Ascending aorta (tissue), 2 donors: ENCODE measurements around the gene PLSCR1. TPM values are rescaled to one million over a fixed set of nuclear protein-coding genes. Genes with fewer than 3 reads are reported as not detected.

Experiments used
- DNase-seq, 2 donors: peaks; one replicate each; pipeline ENCODE4 v3.0.0-alpha.2; 2019; ENCODE audit warnings: low spot score in 2 of 2
- H3K27ac ChIP-seq, 2 donors: fragments of 200-600 bp; sonication (generic); one replicate each; pipeline ENCODE4 v1.5.1; 2016 to 2017; ENCODE audit warnings: mild to moderate bottlenecking in 1 of 2
- H3K27me3 ChIP-seq: fragments of 200-600 bp; sonication (generic); one replicate; pipeline ENCODE4 v1.5.1; 2017
- H3K36me3 ChIP-seq, 2 donors: fragments of 200-600 bp; sonication (generic); one replicate each; pipeline ENCODE4 v1.5.1; 2016
- H3K4me1 ChIP-seq, 2 donors: fragments of 200-600 bp; sonication (generic); one replicate each; pipeline ENCODE4 v1.5.1; 2016 to 2017; ENCODE audit warnings: mild to moderate bottlenecking in 1 of 2
- H3K4me3 ChIP-seq, 2 donors: fragments of 200-600 bp; sonication (generic); one replicate each; pipeline ENCODE4 v1.5.1; 2016 to 2017; ENCODE audit warnings: mild to moderate bottlenecking in 1 of 2
- H3K9me3 ChIP-seq, 2 donors: fragments of 200-600 bp; sonication (generic); one replicate each; pipeline ENCODE4 v1.5.1; 2016
- CTCF ChIP-seq, 3 experiments: fragments of 200-600 bp in 2 of 3; fragments of 450-650 bp in 1 of 3; sonication (generic) in 2 of 3; IDR thresholded peaks; one replicate each; pipeline ENCODE4 v1.5.1; 2016 to 2019; ENCODE audit warnings: antibody characterized with exemption in 3 of 3, mild to moderate bottlenecking in 1 of 3, moderate library complexity in 1 of 3
- intact Hi-C: fragments of 100-400 bp; cut with DNase I; formaldehyde crosslinking; loops from one replicate; pipeline ENCODE4 v1.15.1; 2023
- total RNA-seq: library from RNA; depleted of rRNA; stranded (reverse); fragments of >200 nt; gene quantifications from one replicate; pipeline ENCODE4 v1.1.0, GENCODE V29; 2016

The PLSCR1 gene
- total RNA-seq, 1 donor from 2014 or later, result 62.2 TPM

DNA sequence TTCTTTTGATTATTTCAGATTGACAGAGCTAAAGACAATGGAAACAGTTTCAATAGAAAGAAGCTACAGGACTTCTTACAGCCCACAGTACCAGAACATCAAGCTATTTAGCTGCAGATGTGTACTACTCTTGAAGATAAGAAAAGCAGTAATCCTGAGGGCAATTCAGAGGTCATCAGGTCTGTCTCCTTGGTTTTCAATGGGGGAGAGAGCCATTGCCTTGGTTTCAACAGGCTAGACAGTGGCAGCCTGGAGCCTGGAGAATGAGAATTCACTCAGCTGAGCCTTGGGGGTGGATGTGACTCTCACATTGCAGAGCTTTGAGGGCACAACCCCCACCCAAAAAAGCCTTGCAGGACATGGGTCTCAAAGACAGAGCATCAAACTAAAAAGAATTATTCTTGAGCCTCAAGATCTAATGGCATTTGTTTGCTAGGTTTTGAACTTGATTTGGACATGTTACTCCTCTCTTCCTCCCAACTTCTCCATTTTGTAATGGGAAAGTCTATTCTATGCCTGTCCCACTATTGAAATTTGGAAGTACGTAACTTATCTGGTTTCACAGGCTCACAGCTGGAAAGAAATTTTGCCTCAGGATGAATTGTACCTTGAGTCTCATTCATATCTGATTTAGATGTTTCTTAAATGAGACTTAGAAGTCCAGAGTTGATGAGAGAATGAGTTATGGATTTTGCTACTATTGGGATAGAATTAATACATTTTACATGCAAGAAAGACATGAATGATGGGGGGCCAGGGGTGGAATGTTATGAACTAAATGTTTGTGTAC, 36.9 kb downstream of the PLSCR1 start:
- Histone ChIP-seq H3K27me3 (no peaks in the 10 kb centered on the region), H3K36me3 (no peaks in the 10 kb centered on the region), H3K9me3 (no peaks in the 10 kb centered on the region), H3K27ac (no peak overlapping the region), H3K4me1 (peaks cover 0 to 11% of the 10 kb centered on the region in 2 donors), H3K4me3 (no peak overlapping the region)
- no peak for TF ChIP-seq CTCF (IDR thresholded peaks at IDR 0.05)
- DNase-seq, result no peak
- intact Hi-C loops, result no loop called here

DNA sequence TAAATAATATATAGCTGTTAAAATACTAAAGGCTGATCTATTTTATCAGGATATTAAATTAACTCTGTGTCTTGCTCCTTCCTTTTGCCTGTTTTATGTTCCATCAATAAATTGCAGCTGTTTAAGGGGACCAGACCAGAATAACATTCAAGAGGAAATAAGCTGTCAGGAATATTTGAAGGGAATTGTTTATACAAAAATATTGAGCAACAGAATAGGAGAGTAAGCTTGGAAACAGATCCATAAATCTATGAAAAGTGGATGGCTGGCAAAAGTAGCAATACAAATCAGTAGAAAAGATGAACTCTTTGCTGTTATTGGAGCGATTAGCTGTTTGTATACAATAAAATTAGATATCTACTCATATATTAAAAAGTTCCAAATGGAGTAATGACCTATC, 38.9 kb downstream of the PLSCR1 start:
- Histone ChIP-seq H3K4me1 (peaks cover 0 to 11% of the 10 kb centered on the region in 2 donors), H3K36me3 (no peaks in the 10 kb centered on the region), H3K4me3 (no peak overlapping the region), H3K27me3 (no peaks in the 10 kb centered on the region), H3K27ac (no peak overlapping the region), H3K9me3 (no peaks in the 10 kb centered on the region)
- DNase-seq, result no peak
- intact Hi-C loops, result no loop called here
- TF ChIP-seq CTCF (IDR thresholded peaks at IDR 0.05), result no peak

DNA sequence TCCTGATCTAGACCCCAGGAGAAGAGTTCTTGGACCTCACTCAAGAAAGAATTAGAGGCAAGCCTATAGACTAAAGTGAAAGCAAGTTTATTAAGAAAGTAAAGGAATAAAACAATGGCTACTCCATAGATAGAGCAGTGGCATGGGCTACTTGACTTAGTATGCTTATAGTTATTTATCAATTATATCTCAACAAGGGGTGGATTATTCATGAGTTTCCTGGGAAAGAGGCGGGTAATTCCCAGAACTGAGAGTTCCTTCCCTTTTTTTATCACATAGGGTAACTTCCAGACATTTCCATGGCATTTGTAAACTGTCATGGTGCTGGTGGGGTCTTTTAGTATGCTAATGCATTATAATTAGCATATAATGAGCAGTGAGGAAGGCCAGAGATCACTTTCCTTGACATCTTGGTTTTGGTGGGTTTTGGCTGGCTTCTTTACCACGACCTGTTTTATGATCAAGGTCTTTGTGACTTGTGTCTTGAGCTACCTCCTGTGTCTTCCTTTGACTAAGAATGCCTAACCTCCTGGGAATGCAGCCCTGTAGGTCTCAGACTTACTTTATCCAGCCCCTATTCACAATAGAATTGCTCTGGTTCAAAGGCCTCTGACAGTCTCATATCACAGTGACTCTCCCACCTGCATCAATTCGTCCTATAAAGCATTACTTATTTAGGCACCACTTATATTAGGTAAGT, 39.8 kb downstream of the PLSCR1 start:
- Histone ChIP-seq H3K9me3 (no peaks in the 10 kb centered on the region), H3K36me3 (no peaks in the 10 kb centered on the region), H3K27ac (no peak overlapping the region), H3K27me3 (no peaks in the 10 kb centered on the region), H3K4me3 (no peak overlapping the region), H3K4me1 (peaks cover 0 to 11% of the 10 kb centered on the region in 2 donors)
- no peak for TF ChIP-seq CTCF (IDR thresholded peaks at IDR 0.05)
- DNase-seq, result no peak
- intact Hi-C loops, result no loop called here

DNA sequence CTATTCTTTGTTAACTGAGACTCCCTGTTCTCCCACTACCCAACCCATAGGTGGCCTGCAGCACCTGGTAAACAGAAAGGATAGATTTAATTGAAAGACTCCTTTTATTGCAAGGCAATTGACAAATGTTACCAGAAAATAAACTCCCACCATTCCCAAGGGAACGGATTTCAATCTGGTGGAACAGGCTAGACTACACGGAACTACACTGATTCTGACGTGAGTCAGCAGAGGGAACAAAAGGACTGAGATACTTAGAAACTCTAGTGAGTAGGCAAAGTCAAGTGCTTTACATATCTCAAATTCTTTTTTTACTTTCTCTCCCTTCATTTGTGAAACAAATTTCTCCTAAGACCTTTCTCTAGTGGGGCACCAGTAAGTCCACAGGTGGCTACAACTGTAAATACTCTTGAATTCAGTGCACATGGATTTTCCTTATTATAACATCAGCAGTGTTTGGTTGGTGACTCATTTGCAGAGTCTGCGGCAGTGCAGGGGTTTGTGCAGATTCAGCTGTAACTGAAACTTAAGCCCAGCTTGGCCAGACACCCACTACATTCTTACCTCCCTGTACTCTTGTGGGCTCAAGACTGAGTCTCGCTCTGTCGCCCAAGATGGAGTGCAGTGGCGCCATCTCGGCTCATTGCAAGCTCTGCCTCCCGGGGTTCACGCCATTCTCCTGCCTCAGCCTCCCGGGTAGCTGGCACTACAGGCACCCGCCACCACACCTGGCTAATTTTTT, 40.8 kb downstream of the PLSCR1 start:
- no peaks in the 10 kb centered on the region for H3K9me3 ChIP-seq
- H3K4me1 ChIP-seq, result peaks cover 0 to 11% of the 10 kb centered on the region in 2 donors
- H3K36me3 ChIP-seq, result no peaks in the 10 kb centered on the region
- TF ChIP-seq CTCF (IDR thresholded peaks at IDR 0.05), result no peak
- no peaks in the 10 kb centered on the region for H3K27me3 ChIP-seq
- intact Hi-C loops, result no loop called here
- DNase-seq, result no peak
- no peak overlapping the region for H3K4me3 ChIP-seq
- no peak overlapping the region for H3K27ac ChIP-seq

DNA sequence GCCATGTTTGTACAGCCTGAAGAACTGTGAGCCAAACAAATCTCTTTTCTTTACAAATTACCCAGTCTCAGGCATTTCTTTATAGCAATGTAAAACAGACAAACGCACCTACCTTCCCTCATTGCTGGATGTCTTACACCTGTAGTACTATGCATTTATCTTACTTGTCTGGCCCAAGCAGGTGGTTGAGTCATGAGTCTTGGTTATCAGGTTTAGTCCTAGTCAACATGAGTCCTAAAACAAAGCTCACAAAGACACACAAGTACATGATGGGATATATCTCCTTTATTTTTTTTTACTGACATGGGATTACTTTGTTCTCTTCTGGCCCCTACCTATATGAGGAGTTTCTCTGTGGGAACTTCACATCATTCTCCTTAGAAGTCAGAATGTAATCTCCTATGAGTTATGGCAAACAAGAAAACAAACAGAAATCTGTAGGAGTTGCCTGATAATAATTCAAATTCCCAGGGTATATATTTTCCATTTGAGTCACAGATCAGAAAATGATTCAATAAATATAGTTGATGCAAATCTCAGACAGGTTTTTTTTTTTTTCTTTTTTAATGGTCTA, 41.4 kb downstream of the PLSCR1 start:
- Histone ChIP-seq H3K4me3 (no peak overlapping the region), H3K4me1 (peaks cover 0 to 11% of the 10 kb centered on the region in 2 donors), H3K36me3 (no peaks in the 10 kb centered on the region), H3K9me3 (no peaks in the 10 kb centered on the region), H3K27me3 (no peaks in the 10 kb centered on the region), H3K27ac (no peak overlapping the region)
- intact Hi-C loops, result no loop called here
- TF ChIP-seq CTCF (IDR thresholded peaks at IDR 0.05), result no peak
- DNase-seq, result no peak
